AG04449 (cell line): ENCODE data around the gene PLXNB1.

ENCODE experiments used
- CTCF ChIA-PET: fragments of 350-600 bp; formaldehyde crosslinking; extraction: SDS; loops from one replicate; lab custom pipeline; 2021; ENCODE audit warnings: antibody characterized with exemption; lab: Yijun Ruan, JAX
- POLR2A ChIA-PET: fragments of 400-600, 350-600 bp; formaldehyde crosslinking; extraction: SDS; loops from one replicate; lab custom pipeline; 2020; ENCODE audit warnings: antibody characterized with exemption, inconsistent platforms; lab: Yijun Ruan, JAX
- DNase-seq: peaks from one replicate; pipeline ENCODE4 v3.0.0-alpha.2; 2010; ENCODE audit warnings: low read depth, low spot score
- H3K4me3 ChIP-seq: 2 replicates; pipeline ENCODE4 v1.5.1; 2011; ENCODE audit warnings: low read depth, mild to moderate bottlenecking, control low read depth, low read length
- TF ChIP-seq, protein P1 (sequence below): IDR thresholded peaks from one replicate; pipeline ENCODE4 v1.5.1; 2011; ENCODE audit warnings: mild to moderate bottlenecking, moderate library complexity, low read length, control low read depth, inconsistent platforms; ENCODE audit not compliant: insufficient read depth; ENCODE audit errors: missing control alignments

The PLXNB1 gene

DNA sequence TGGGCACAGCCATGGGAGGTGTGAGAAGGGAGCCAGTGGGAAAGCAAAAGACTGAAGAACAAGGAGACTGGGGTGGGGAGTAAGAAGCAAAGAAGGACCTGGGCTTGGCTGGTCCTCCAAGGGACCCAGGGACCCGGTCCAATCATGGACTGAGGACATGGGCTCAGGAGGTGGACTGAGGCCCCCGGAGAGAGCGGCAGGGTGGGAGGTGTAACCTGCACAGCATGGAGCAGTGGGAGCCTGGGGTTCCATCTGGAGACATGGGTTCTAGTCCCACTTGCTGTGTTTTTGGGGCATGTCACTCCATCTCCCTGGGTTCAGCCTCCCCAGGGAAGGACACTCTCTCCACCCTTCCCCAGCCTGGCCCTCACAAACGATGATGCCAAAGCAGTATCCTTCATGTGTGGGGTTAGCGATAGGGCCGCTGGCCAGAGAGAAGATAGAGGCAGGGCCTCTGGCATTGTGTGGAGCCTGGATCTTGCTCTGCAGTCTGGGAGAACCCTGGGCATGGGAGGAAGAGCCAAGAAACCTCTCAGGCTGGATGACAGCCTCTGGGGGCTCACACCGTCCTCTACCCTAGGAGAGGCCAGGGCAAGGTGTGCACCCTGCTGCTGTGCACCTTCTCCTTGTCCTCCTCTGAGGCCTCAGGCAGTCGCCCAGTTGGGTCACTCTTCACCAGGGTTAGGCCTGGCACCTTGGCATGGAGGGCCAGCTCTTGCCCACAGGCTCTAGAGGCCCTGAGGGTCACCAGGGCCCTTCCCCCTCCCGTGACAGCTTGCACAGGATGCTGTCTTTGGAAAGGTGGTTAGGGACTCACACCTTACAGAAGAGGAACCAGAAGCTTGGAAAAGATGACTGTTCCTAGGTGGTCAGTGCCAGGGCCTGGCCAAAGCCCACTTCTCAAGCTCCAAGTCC lies 31.9 kb downstream of the PLXNB1 start:
- H3K4me3 ChIP-seq = no peak overlapping the region
- no peak for DNase-seq
- ChIA-PET CTCF (interaction anchor here (2.0 to 16.0 kb wide), 3 partner anchors 32 to 125 kb away, joined by 10 to 749 read pairs (median 48); partner anchors contain the start of genes CCDC51, PLXNB1 and TMA7), POLR2A (no interaction called here)
- TF ChIP-seq, protein P1, sequence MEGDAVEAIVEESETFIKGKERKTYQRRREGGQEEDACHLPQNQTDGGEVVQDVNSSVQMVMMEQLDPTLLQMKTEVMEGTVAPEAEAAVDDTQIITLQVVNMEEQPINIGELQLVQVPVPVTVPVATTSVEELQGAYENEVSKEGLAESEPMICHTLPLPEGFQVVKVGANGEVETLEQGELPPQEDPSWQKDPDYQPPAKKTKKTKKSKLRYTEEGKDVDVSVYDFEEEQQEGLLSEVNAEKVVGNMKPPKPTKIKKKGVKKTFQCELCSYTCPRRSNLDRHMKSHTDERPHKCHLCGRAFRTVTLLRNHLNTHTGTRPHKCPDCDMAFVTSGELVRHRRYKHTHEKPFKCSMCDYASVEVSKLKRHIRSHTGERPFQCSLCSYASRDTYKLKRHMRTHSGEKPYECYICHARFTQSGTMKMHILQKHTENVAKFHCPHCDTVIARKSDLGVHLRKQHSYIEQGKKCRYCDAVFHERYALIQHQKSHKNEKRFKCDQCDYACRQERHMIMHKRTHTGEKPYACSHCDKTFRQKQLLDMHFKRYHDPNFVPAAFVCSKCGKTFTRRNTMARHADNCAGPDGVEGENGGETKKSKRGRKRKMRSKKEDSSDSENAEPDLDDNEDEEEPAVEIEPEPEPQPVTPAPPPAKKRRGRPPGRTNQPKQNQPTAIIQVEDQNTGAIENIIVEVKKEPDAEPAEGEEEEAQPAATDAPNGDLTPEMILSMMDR = no peak

GRCh38 chr3:48395714-48396113 lies 34.2 kb downstream of the PLXNB1 start:
- CTCF ChIA-PET = interaction anchor here (1.6 to 2.6 kb wide), 2 partner anchors 39 to 41 kb away, joined by 3 to 23 read pairs; no protein-coding TSS in a partner anchor
- POLR2A ChIA-PET = no interaction called here
- TF ChIP-seq, protein P1 = no peak
- no peak overlapping the region for H3K4me3 ChIP-seq
- no peak for DNase-seq

DNA sequence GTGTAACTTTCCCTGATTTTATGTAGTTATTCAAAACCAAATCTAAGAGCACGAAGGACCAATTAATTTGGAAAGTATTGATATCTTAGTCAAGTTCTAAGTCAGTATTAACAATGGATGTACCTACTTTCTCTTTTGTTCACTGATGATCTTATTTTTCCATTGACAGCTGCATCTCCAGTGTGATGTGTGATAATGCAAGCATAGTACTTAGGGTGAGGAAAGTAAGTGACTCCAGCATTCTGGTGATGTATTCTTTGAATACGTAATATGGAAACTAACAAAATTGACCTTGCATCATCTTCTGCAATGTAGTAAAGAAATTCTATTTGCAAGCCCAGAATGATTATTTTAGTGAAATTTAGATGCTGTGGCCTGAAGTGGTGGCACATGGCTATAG lies 35.5 kb downstream of the PLXNB1 start:
- no peak for DNase-seq
- no peak overlapping the region for H3K4me3 ChIP-seq
- POLR2A ChIA-PET = no interaction called here
- CTCF ChIA-PET = no interaction called here
- TF ChIP-seq, protein P1 = no peak

DNA sequence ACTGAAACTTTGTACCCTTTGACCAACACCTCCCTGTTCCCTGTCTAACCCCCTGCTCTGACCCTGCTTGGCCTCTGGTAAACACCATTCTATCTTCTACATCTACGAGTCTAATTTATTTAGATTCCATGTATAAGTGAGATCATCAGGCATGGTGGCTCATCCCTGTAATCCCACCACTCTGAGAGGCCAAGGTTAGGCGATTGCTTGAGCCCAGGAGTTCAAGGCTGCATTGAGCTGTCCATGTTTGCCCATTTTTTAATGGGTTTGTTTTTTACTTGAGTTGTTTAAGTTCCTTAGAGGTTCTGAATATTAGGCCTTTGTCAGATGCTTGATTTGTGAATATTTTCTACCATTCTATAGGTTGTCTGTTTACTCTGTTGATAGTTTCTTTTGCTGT lies 40.9 kb downstream of the PLXNB1 start:
- TF ChIP-seq, protein P1 = no peak
- CTCF ChIA-PET = interaction anchor here (4.0 to 7.6 kb wide), 2 partner anchors 12 to 47 kb away, joined by 22 to 54 read pairs; no protein-coding TSS in a partner anchor
- no peak overlapping the region for H3K4me3 ChIP-seq
- POLR2A ChIA-PET = no interaction called here
- DNase-seq = no peak

DNA sequence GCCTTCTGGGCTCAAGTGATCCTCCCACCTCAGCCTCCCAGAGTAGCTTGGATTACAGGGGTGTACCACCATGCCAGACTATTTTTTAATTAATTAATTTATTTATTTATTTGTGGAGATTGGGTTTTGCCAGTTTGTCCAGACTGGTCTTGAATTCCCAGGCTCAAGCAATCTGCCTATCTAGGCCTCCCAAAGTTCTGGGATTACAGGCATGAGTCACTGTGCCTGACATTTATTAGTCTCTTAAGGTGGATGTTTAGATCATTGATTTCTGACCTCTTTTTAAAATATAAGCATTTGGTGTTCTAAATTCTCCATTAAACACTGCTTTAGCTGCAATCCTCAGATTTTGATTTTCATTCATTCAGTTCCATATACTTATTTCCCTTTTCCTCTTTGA lies 42.3 kb downstream of the PLXNB1 start:
- TF ChIP-seq, protein P1 = no peak
- no peak for DNase-seq
- POLR2A ChIA-PET = no interaction called here
- H3K4me3 ChIP-seq = no peak overlapping the region
- CTCF ChIA-PET = interaction anchor here (4.0 to 7.6 kb wide), 2 partner anchors 13 to 49 kb away, joined by 22 to 54 read pairs; no protein-coding TSS in a partner anchor

DNA sequence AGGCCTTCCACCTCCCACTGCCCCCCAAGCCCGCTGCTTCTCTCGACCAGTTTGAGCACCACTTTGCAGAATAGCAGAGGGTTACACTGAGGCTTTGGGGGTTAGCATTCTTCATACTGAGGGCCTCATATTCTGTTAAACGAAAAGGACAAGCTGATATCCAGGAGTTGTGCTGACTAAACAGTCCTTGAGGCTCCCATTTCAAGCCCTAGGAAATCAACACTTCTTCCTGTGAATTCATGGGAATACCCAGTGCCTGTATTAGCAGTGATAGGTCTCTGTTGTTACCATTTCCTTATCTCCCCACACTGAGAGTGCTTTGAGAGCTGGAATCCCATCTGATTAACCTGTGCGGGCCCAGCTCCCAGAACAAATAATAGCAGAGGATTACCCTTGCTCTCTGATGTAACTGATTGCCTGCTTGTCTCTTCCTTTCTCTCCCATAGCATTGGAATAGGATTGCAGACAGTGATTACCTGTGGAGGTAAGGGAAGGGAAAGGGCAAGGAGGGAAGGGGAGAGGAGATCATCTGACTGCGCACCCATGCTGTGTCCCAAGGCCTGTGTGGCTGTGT lies 56.9 kb downstream of the PLXNB1 start:
- no peak for DNase-seq
- no peak overlapping the region for H3K4me3 ChIP-seq
- TF ChIP-seq, protein P1 = no peak
- POLR2A ChIA-PET = no interaction called here
- CTCF ChIA-PET = interaction anchor here (1.9 to 3.5 kb wide), 2 partner anchors 14 to 28 kb away, joined by 6 to 14 read pairs; no protein-coding TSS in a partner anchor
